BE2C (cell line): ENCODE measurements around the gene PRAMEF15. TPM values are rescaled to one million over a fixed set of nuclear protein-coding genes. Genes with fewer than 3 reads are reported as not detected.
"Not testable (repeated sequence)": the region's sequence is repeated elsewhere in the genome, so short reads cannot be mapped to it uniquely, and the experiment has no call there.

ENCODE experiments used
- DNase-seq: peaks from one replicate; pipeline ENCODE4 v3.0.0-alpha.2; 2020
- H3K27me3 ChIP-seq: fragments of 250-450 bp; sonication (Bioruptor Pico); 2 replicates; pipeline ENCODE4 v1.5.1; 2020; ENCODE audit warnings: mild to moderate bottlenecking
- H3K36me3 ChIP-seq: fragments of 250-450 bp; sonication (Bioruptor Pico); 2 replicates; pipeline ENCODE4 v1.5.1; 2020; ENCODE audit warnings: mild to moderate bottlenecking
- H3K4me1 ChIP-seq: fragments of 250-450 bp; sonication (Bioruptor Pico); 2 replicates; pipeline ENCODE4 v1.5.1; 2020
- H3K4me3 ChIP-seq: 2 replicates; pipeline ENCODE4 v1.5.1; 2011; ENCODE audit warnings: low read depth, low read length
- H3K9me3 ChIP-seq: fragments of 250-450 bp; sonication (Bioruptor Pico); 2 replicates; pipeline ENCODE4 v1.5.1; 2020
- polyA plus RNA-seq: library from polyadenylated mRNA; unstranded; fragments of >200 nt; gene quantifications from one replicate; pipeline ENCODE4 v1.2.1, GENCODE V29; 2012; ENCODE audit warnings: low read depth, missing spikeins; ENCODE audit not compliant: insufficient read length, insufficient read depth

Gene PRAMEF15
- not detected for polyA plus RNA-seq

GRCh38 chr1:13315281-13315680 lies at the start of gene PRAMEF15:
PRAMEF15 (plus strand) TSS chr1:13315581; CDS start chr1:13318408, 2,827 bp downstream.
- not testable (repeated sequence) for H3K36me3 ChIP-seq, H3K4me3 ChIP-seq, DNase-seq, H3K27me3 ChIP-seq, H3K9me3 ChIP-seq, H3K4me1 ChIP-seq

GRCh38 chr1:13277016-13277415 lies 38.4 kb upstream of the PRAMEF15 start:
- not testable (repeated sequence) for H3K27me3 ChIP-seq, H3K4me1 ChIP-seq, DNase-seq

GRCh38 chr1:13279617-13280016 lies 35.8 kb upstream of the PRAMEF15 start:
- not testable (repeated sequence) for H3K4me1 ChIP-seq, DNase-seq, H3K9me3 ChIP-seq, H3K36me3 ChIP-seq, H3K27me3 ChIP-seq, H3K4me3 ChIP-seq

More at GRCh38 chr1:13277016-13277415, 38.4 kb upstream of the PRAMEF15 start:
- not testable (repeated sequence) for H3K9me3 ChIP-seq, H3K4me3 ChIP-seq, H3K36me3 ChIP-seq

GRCh38 chr1:13285037-13285436 lies 30.3 kb upstream of the PRAMEF15 start, which contains the start of gene PRAMEF8:
PRAMEF8 (minus strand) TSS chr1:13285137; CDS start chr1:13284091, 1,046 bp downstream.
- H3K4me3 ChIP-seq, H3K36me3 ChIP-seq, H3K4me1 ChIP-seq, H3K27me3 ChIP-seq, DNase-seq, H3K9me3 ChIP-seq: not testable (repeated sequence)

GRCh38 chr1:13289030-13289429 lies 26.4 kb upstream of the PRAMEF15 start:
- H3K4me1 ChIP-seq, H3K27me3 ChIP-seq, H3K36me3 ChIP-seq, H3K4me3 ChIP-seq, DNase-seq, H3K9me3 ChIP-seq: not testable (repeated sequence)

GRCh38 chr1:13297216-13297931 lies 18.0 kb upstream of the PRAMEF15 start:
- DNase-seq, H3K27me3 ChIP-seq, H3K36me3 ChIP-seq, H3K4me1 ChIP-seq, H3K4me3 ChIP-seq, H3K9me3 ChIP-seq: not testable (repeated sequence)

- H3K27me3 ChIP-seq, DNase-seq, H3K4me1 ChIP-seq, H3K4me3 ChIP-seq, H3K36me3 ChIP-seq, H3K9me3 ChIP-seq: not testable (repeated sequence)
Observed at GRCh38 chr1:13298699-13299098, 16.7 kb upstream of the PRAMEF15 start.

GRCh38 chr1:13302197-13302596 lies 13.2 kb upstream of the PRAMEF15 start:
- H3K27me3 ChIP-seq, H3K36me3 ChIP-seq, H3K4me3 ChIP-seq, H3K9me3 ChIP-seq, H3K4me1 ChIP-seq, DNase-seq: not testable (repeated sequence)

GRCh38 chr1:13303239-13303638 lies 12.1 kb upstream of the PRAMEF15 start, which contains the start of gene PRAMEF33:
PRAMEF33 (plus strand) TSS chr1:13303539; CDS start chr1:13305955, 2,416 bp downstream.
- H3K27me3 ChIP-seq, DNase-seq, H3K36me3 ChIP-seq, H3K4me1 ChIP-seq, H3K9me3 ChIP-seq, H3K4me3 ChIP-seq: not testable (repeated sequence)

- not testable (repeated sequence) for H3K4me3 ChIP-seq, H3K4me1 ChIP-seq, H3K27me3 ChIP-seq, H3K36me3 ChIP-seq, DNase-seq, H3K9me3 ChIP-seq
Observed at GRCh38 chr1:13342496-13342895, 27.1 kb downstream of the PRAMEF15 start.

GRCh38 chr1:13347034-13347433 lies 31.7 kb downstream of the PRAMEF15 start, which contains the start of gene PRAMEF14:
PRAMEF14 (minus strand) TSS chr1:13347134; CDS start chr1:13345314, 1,820 bp downstream.
- DNase-seq, H3K27me3 ChIP-seq, H3K36me3 ChIP-seq, H3K9me3 ChIP-seq, H3K4me3 ChIP-seq, H3K4me1 ChIP-seq: not testable (repeated sequence)

- H3K9me3 ChIP-seq, H3K36me3 ChIP-seq, H3K4me3 ChIP-seq, H3K4me1 ChIP-seq, H3K27me3 ChIP-seq, DNase-seq: not testable (repeated sequence)
Observed at GRCh38 chr1:13353476-13353875, 38.1 kb downstream of the PRAMEF15 start.

GRCh38 chr1:13354475-13354874 lies 39.1 kb downstream of the PRAMEF15 start:
- H3K36me3 ChIP-seq, H3K4me3 ChIP-seq, H3K9me3 ChIP-seq, H3K4me1 ChIP-seq, H3K27me3 ChIP-seq, DNase-seq: not testable (repeated sequence)
